Breast epithelium (tissue), 4 donors: Measurements from ENCODE around the gene CACNA1A. TPM values are rescaled to one million over a fixed set of nuclear protein-coding genes. Genes with fewer than 3 reads are reported as not detected.

ENCODE experiments used
- DNase-seq, 2 donors: peaks; one replicate each; pipeline ENCODE4 v3.0.0-alpha.2; 2019; ENCODE audit warnings: low spot score in 2 of 2
- H3K27ac ChIP-seq, 2 donors: fragments of 200-600 bp; sonication (generic) in 1 of 2; one replicate each; pipeline ENCODE4 v1.5.1; 2016 to 2019; ENCODE audit warnings: mild to moderate bottlenecking in 1 of 2
- H3K27me3 ChIP-seq, 2 donors: fragments of 200-600 bp; sonication (generic) in 1 of 2; one replicate each; pipeline versions ENCODE4 v1.5.1 to v1.6.0; 2017 to 2019; ENCODE audit warnings: control low read depth in 1 of 2, mild to moderate bottlenecking in 1 of 2
- H3K36me3 ChIP-seq: fragments of 200-600 bp; one replicate; pipeline ENCODE4 v1.5.1; 2019
- H3K4me1 ChIP-seq, 2 donors: fragments of 200-600 bp; sonication (generic); one replicate each; pipeline ENCODE4 v1.5.1; 2016 to 2019; ENCODE audit warnings: control low read depth in 1 of 2
- H3K4me3 ChIP-seq, 3 donors: fragments of 200-600 bp; sonication (generic); 1 replicate in 2 of 3; 2 replicates in 1 of 3; pipeline ENCODE4 v1.5.1; 2016 to 2019; ENCODE audit warnings: mild to moderate bottlenecking in 3 of 3, moderate library complexity in 2 of 3
- H3K9me3 ChIP-seq, 2 donors: fragments of 200-600 bp; sonication (generic) in 1 of 2; one replicate each; pipeline ENCODE4 v1.5.1; 2016 to 2019; ENCODE audit warnings: control low read depth in 1 of 2
- POLR2A ChIP-seq: fragments of 450-650 bp; IDR thresholded peaks from one replicate; pipeline ENCODE4 v1.6.1; 2016; ENCODE audit warnings: antibody characterized with exemption, mild to moderate bottlenecking, moderate library complexity
- POLR2AphosphoS5 ChIP-seq, 3 donors: sonication (generic); formaldehyde crosslinking; IDR thresholded peaks; one replicate each; pipeline ENCODE4 v1.6.1; 2017; ENCODE audit warnings: antibody characterized with exemption in 3 of 3
- intact Hi-C: fragments of 100-400 bp; cut with DNase I; formaldehyde crosslinking; loops from one replicate; pipeline ENCODE4 v1.15.1; 2023; ENCODE audit warnings: low total_unique reads
- total RNA-seq, 3 donors: library from RNA; depleted of rRNA; stranded (reverse); fragments of >200 nt; gene quantifications; one replicate each; pipeline ENCODE4 v1.1.0, GENCODE V29; 2016
- TF ChIP-seq, protein P1 (sequence below), 3 donors: fragments of 450-650 bp; IDR thresholded peaks; one replicate each; pipeline ENCODE4 v1.5.1; 2016 to 2017; ENCODE audit warnings: antibody characterized with exemption in 3 of 3, mild to moderate bottlenecking in 3 of 3, moderate library complexity in 3 of 3

The CACNA1A gene
- total RNA-seq, 3 donors from 2014 or later: 0.16 to 1.0 (median 0.33) TPM

DNA sequence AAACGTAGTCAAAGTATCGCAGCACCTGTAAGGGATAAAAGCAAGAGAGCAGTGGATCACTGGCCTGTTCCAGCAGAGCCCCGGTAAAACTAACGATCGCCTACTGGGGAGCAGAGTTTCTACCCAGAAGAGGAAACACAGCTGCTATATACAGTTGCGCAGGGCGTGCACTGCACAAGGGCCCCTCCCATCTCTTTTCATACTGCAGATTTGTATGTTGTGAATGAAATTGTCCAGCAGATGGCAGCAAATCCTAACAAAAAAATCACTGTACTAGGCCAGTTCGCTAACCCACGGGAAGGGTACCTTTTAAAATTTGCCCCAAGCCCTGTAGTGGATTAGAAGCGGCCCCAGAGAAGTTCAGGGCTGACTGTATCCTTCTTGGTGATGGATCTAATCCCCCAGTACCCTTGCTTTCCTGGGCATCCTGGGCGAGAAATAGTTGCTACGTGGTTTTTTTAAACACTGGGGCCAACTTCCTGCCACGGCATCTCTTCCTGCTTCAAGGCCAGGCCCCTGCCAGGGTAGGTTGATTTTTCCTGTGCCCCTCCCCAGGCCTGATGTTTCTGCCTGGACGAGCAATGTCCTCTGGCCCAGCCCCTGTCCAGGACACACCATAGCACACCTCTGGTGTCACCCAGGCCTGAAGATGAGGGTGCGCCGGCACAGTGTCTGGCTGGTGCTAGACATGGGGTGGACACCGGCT is 229.0 kb downstream of the CACNA1A start:
- H3K9me3 ChIP-seq: no peaks in the 10 kb centered on the region
- peaks cover 0 to 2% of the 10 kb centered on the region in 2 donors for H3K27me3 ChIP-seq
- no peak overlapping the region for H3K27ac ChIP-seq
- intact Hi-C loops: no loop called here
- no peak for DNase-seq
- no peaks in the 10 kb centered on the region for H3K36me3 ChIP-seq
- no peak overlapping the region for H3K4me3 ChIP-seq
- H3K4me1 ChIP-seq: no peaks in the 10 kb centered on the region
- TF ChIP-seq POLR2AphosphoS5 (IDR thresholded peaks at IDR 0.05): no peak
- TF ChIP-seq, protein P1, sequence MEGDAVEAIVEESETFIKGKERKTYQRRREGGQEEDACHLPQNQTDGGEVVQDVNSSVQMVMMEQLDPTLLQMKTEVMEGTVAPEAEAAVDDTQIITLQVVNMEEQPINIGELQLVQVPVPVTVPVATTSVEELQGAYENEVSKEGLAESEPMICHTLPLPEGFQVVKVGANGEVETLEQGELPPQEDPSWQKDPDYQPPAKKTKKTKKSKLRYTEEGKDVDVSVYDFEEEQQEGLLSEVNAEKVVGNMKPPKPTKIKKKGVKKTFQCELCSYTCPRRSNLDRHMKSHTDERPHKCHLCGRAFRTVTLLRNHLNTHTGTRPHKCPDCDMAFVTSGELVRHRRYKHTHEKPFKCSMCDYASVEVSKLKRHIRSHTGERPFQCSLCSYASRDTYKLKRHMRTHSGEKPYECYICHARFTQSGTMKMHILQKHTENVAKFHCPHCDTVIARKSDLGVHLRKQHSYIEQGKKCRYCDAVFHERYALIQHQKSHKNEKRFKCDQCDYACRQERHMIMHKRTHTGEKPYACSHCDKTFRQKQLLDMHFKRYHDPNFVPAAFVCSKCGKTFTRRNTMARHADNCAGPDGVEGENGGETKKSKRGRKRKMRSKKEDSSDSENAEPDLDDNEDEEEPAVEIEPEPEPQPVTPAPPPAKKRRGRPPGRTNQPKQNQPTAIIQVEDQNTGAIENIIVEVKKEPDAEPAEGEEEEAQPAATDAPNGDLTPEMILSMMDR (IDR thresholded peaks at IDR 0.05): peak; percentile 66 to 82 (median 77)
- no peak for TF ChIP-seq POLR2A

DNA sequence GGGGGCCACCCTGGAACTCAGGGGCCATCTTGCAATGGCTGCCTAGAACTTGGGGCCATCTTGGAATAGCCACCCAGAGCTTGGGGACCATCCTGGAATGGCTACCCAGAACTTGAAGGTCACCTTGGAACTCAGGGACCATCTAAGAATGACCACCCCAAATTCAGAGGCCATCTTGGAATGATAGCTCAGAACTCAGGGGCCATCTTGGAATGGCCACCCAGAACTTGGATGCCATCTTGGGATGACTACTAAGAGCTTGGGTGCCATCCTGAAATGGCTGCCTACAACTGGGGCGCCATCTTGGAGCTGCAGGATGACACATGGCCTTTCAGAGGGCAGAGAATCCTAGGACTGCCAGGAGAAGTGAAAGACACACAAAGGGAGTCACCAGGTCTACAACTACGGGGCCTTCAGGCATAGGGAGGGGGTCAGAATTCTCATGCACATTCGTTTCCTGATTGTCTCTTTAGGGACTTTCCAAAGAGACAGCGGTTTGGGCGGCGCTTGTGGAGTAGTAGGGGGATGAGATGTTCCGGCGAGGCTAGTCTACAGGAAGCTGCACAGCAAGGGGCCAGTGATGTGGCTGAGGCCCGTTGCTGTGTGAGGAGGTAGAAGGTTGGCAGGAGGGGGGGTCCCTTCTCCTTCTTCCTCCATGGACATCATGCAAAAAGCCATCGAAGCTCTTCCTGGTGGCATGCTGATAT is 231.1 kb downstream of the CACNA1A start:
- H3K27me3 ChIP-seq: no peaks in the 10 kb centered on the region
- no peaks in the 10 kb centered on the region for H3K4me1 ChIP-seq
- intact Hi-C loops: no loop called here
- H3K36me3 ChIP-seq: no peaks in the 10 kb centered on the region
- no peak overlapping the region for H3K4me3 ChIP-seq
- H3K27ac ChIP-seq: no peak overlapping the region
- no peak for DNase-seq
- TF ChIP-seq POLR2A (no peak), POLR2AphosphoS5 (IDR thresholded peaks at IDR 0.05) (no peak)
- TF ChIP-seq, protein P1 (IDR thresholded peaks at IDR 0.05): no peak
- no peaks in the 10 kb centered on the region for H3K9me3 ChIP-seq

DNA sequence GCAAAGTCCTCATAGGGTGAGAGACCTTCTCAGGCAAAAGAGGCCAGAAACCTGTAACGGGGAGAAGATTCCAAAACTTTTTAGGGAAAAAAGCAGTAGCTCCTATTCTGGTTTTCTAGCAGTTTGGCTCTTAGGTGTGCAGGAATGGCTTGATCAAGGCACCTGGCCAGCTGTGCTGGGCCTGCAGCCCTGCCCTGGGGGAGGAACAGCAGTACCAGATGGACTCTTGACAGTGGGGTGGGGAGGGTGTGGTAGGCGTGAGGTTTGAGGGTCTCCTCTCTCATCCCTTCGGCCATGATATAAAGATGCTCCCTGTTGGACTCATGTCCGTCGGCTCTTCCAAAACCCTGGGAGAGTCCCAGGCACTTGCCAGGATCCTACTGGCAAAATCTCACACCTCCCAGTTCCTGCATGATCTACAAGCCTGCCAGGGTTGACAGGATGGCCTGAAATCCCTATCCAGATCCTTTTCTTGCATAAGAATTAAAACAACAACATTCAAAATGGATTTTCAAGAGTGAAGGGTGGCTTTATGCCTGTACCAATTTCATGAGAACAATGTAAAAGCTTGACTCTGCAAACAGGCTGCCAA is 235.7 kb downstream of the CACNA1A start:
- DNase-seq: no peak
- TF ChIP-seq POLR2AphosphoS5 (IDR thresholded peaks at IDR 0.05) (no peak), POLR2A (no peak)
- TF ChIP-seq, protein P1 (IDR thresholded peaks at IDR 0.05): no peak
- no peak overlapping the region for H3K27ac ChIP-seq
- no peaks in the 10 kb centered on the region for H3K4me1 ChIP-seq
- no peaks in the 10 kb centered on the region for H3K27me3 ChIP-seq
- no peaks in the 10 kb centered on the region for H3K9me3 ChIP-seq
- H3K4me3 ChIP-seq: no peak overlapping the region
- H3K36me3 ChIP-seq: no peaks in the 10 kb centered on the region
- intact Hi-C loops: no loop called here

DNA sequence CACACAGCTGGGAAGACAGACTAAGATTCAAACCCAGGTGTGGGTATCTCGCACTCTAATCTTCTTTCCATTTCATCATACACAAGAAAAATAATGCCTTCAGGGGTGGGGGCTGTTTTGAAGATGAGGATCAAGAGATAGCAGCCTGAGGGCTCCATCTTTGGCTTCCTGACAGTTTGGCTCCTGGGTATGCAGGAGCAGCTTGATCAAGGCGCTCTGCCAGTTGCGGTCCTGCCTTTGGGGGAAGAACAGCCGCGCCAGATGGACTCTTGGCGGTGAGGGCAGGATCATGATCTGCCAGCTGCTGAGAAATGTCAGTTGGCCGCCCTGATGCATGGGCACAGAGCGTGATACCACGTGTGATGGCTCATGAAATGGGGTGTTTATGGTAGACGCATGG is 236.9 kb downstream of the CACNA1A start:
- Histone ChIP-seq H3K27ac (no peak overlapping the region), H3K9me3 (no peaks in the 10 kb centered on the region), H3K27me3 (no peaks in the 10 kb centered on the region), H3K4me3 (no peak overlapping the region), H3K4me1 (no peaks in the 10 kb centered on the region), H3K36me3 (no peaks in the 10 kb centered on the region)
- intact Hi-C loops: no loop called here
- TF ChIP-seq, protein P1 (IDR thresholded peaks at IDR 0.05): no peak
- no peak for TF ChIP-seq POLR2A
- TF ChIP-seq POLR2AphosphoS5 (IDR thresholded peaks at IDR 0.05): no peak
- DNase-seq: no peak

DNA sequence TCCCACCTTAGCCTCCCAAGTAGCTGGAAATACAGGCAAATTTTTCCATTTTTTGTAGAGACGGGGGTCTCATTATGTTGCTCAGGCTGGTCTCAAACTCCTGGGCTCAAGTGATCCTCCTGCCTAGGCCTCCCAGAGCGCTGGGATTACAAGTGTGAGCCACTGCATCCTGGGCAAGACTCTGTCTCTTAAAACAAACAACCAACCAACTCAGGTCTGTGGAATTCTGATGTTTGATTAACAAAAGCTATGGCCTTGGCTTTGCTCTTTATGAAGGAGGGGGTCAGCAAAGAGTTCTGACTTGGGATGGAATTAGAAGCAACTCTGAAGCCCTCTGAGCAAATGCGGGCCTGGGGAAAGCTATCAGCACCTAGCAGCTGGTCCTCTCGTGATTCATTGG is 238.4 kb downstream of the CACNA1A start:
- DNase-seq: no peak
- H3K4me1 ChIP-seq: no peaks in the 10 kb centered on the region
- no peak overlapping the region for H3K27ac ChIP-seq
- no peak overlapping the region for H3K4me3 ChIP-seq
- H3K9me3 ChIP-seq: no peaks in the 10 kb centered on the region
- intact Hi-C loops: no loop called here
- TF ChIP-seq POLR2AphosphoS5 (IDR thresholded peaks at IDR 0.05) (no peak), POLR2A (no peak)
- TF ChIP-seq, protein P1 (IDR thresholded peaks at IDR 0.05): no peak
- H3K36me3 ChIP-seq: no peaks in the 10 kb centered on the region
- H3K27me3 ChIP-seq: no peaks in the 10 kb centered on the region
